PC-9 (cell line): ENCODE measurements around the gene ZNF766. TPM values are rescaled to one million over a fixed set of nuclear protein-coding genes. Genes with fewer than 3 reads are reported as not detected.
"Not testable (repeated sequence)": the region's sequence is repeated elsewhere in the genome, so short reads cannot be mapped to it uniquely, and the experiment has no call there.

Experiments
- BruUV-seq: library from RNA; stranded (reverse); fragments of 400-500 nt; replicated peaks from 2 replicates; lab custom pipeline; 2021; lab: Mats Ljungman, UMichigan
- CTCF ChIA-PET: fragments of 300-600 bp; sonication (Branson Sonifier 250); formaldehyde crosslinking; loops from one replicate; lab custom pipeline; 2022; ENCODE audit warnings: antibody characterized with exemption; lab: Charles Lee
- POLR2A ChIA-PET: fragments of 300-600 bp; sonication (Branson Sonifier 250); formaldehyde crosslinking; loops from one replicate; lab custom pipeline; 2022; ENCODE audit warnings: antibody characterized with exemption; ENCODE audit not compliant: unreplicated experiment; lab: Charles Lee
- DNase-seq, 2 experiments: peaks; one replicate each; pipeline versions ENCODE4 v3.0.0 to v3.0.0-alpha.2; 2015 to 2022; ENCODE audit warnings: mixed read lengths in 1 of 2
- H2AFZ ChIP-seq: fragments of 200-600 bp; sonication (generic); 2 replicates; pipeline ENCODE4 v1.8.1; 2017; ENCODE audit warnings: antibody characterized with exemption
- H3F3A ChIP-seq: fragments of 200-600 bp; sonication (generic); 2 replicates; pipeline ENCODE4 v1.8.1; 2017; ENCODE audit warnings: antibody characterized with exemption, mild to moderate bottlenecking, low read depth; ENCODE audit not compliant: insufficient read depth
- H3K27ac ChIP-seq: fragments of 200-600 bp; sonication (generic); 2 replicates; pipeline ENCODE4 v1.6.1; 2016; ENCODE audit warnings: mixed run types
- H3K27me3 ChIP-seq: fragments of 200-600 bp; sonication (generic); 2 replicates; pipeline ENCODE4 v1.6.1; 2016; ENCODE audit warnings: low read depth, mixed run types; ENCODE audit not compliant: insufficient read depth
- H3K36me3 ChIP-seq: fragments of 200-600 bp; sonication (generic); 2 replicates; pipeline ENCODE4 v1.6.1; 2016; ENCODE audit warnings: low read depth, mixed run types
- H3K4me1 ChIP-seq: fragments of 200-600 bp; sonication (generic); replicated peaks from 2 replicates; pipeline ENCODE4 v1.6.1; 2016; ENCODE audit warnings: mixed run types; ENCODE audit not compliant: insufficient read depth
- H3K4me2 ChIP-seq: fragments of 200-600 bp; sonication (generic); 2 replicates; pipeline ENCODE4 v1.6.1; 2017; ENCODE audit warnings: mixed run types
- H3K4me3 ChIP-seq: fragments of 200-600 bp; sonication (generic); 2 replicates; pipeline ENCODE4 v1.6.1; 2016; ENCODE audit warnings: mixed run types
- H3K79me2 ChIP-seq: fragments of 200-600 bp; sonication (generic); 2 replicates; pipeline ENCODE4 v1.6.1; 2017; ENCODE audit warnings: low read depth, mixed run types
- H3K9me2 ChIP-seq: fragments of 200-600 bp; sonication (generic); 2 replicates; pipeline ENCODE4 v1.8.1; 2017; ENCODE audit warnings: mild to moderate bottlenecking; ENCODE audit not compliant: insufficient read depth
- H3K9me3 ChIP-seq: fragments of 200-600 bp; sonication (generic); 2 replicates; pipeline ENCODE4 v1.8.1; 2016; ENCODE audit warnings: low read depth; ENCODE audit not compliant: insufficient read depth
- H4K20me1 ChIP-seq: fragments of 200-600 bp; sonication (generic); 2 replicates; pipeline ENCODE4 v1.8.1; 2017; ENCODE audit not compliant: insufficient read depth
- EZH2 ChIP-seq: fragments of 200-600 bp; sonication (generic); IDR thresholded peaks from 2 replicates; pipeline ENCODE4 v1.8.0; 2017; ENCODE audit warnings: antibody characterized with exemption, low read depth
- intact Hi-C: fragments of 100-400 bp; cut with micrococcal nuclease; formaldehyde crosslinking; loops from one replicate; pipeline ENCODE4 v1.10.0; 2022; ENCODE audit not compliant: unreplicated experiment
- total RNA-seq: library from RNA; stranded (reverse); gene quantifications from 2 replicates; pipeline ENCODE4 v1.2.3, GENCODE V29; 2021
- TF ChIP-seq, protein P1 (sequence below): fragments of 200-600 bp; sonication (generic); conservative IDR thresholded peaks from 2 replicates; pipeline ENCODE4 v1.6.1; 2017; ENCODE audit warnings: mixed run types, antibody characterized with exemption, mild to moderate bottlenecking, moderate library complexity

The ZNF766 gene
- total RNA-seq, 1 experiment from 2014 or later, result 18.3 TPM

DNA sequence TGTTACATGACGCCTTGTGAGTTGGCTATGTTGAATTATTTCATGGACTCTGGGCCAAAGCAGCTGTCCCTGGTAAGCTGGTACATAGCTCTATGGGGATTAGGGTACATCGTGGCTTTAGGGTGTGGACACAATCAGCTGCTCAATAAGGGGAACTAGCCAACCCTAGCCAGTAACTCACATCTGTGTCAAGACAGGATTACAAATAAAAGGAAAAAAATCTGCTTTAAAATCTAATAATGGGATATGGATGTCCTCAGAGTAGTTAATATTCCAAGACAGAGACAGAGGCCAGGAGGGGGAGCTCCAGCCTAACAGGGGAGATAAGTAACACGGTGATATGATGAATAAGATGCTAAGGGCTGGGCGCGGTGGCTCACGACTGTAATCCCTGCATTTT is 21.1 kb upstream of the ZNF766 start:
- no TSS peak for BruUV-seq
- Histone ChIP-seq H2AFZ (no peak overlapping the region), H3K4me2 (no peak overlapping the region), H3K9me3 (peaks cover 3% of the 10 kb centered on the region; the same call in 1 of the 2 replicates), H3K36me3 (no peaks in the 10 kb centered on the region), H3K9me2 (no peaks in the 10 kb centered on the region), H3K4me1 (no peaks in the 10 kb centered on the region), H3K79me2 (no peaks in the 10 kb centered on the region), H4K20me1 (no peaks in the 10 kb centered on the region), H3F3A (no peaks in the 10 kb centered on the region), H3K4me3 (no peak overlapping the region), H3K27me3 (peaks cover 29% of the 10 kb centered on the region; the same call in 1 of the 2 replicates), H3K27ac (no peak overlapping the region)
- CTCF ChIA-PET, result interaction anchor here (1.1 kb wide), 1 partner anchor 122 kb away, joined by 4 read pairs; the partner anchor contains the start of gene ZNF880
- TF ChIP-seq EZH2, result no peak
- TF ChIP-seq, protein P1, sequence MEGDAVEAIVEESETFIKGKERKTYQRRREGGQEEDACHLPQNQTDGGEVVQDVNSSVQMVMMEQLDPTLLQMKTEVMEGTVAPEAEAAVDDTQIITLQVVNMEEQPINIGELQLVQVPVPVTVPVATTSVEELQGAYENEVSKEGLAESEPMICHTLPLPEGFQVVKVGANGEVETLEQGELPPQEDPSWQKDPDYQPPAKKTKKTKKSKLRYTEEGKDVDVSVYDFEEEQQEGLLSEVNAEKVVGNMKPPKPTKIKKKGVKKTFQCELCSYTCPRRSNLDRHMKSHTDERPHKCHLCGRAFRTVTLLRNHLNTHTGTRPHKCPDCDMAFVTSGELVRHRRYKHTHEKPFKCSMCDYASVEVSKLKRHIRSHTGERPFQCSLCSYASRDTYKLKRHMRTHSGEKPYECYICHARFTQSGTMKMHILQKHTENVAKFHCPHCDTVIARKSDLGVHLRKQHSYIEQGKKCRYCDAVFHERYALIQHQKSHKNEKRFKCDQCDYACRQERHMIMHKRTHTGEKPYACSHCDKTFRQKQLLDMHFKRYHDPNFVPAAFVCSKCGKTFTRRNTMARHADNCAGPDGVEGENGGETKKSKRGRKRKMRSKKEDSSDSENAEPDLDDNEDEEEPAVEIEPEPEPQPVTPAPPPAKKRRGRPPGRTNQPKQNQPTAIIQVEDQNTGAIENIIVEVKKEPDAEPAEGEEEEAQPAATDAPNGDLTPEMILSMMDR, result peak; percentile 66
- DNase-seq, result peak; percentile 25 to 40
- intact Hi-C loops, result loop anchor here (5.0 kb wide), 1 partner anchor 499 kb away; no protein-coding TSS in a partner anchor
- POLR2A ChIA-PET, result interaction anchor here (0.6 kb wide), 1 partner anchor 230 kb away, joined by 3 read pairs; no protein-coding TSS in a partner anchor

GRCh38 chr19:52258426-52258825 is 11.0 kb upstream of the ZNF766 start:
- no peak overlapping the region for H3K4me3 ChIP-seq
- H3K4me2 ChIP-seq, result no peak overlapping the region
- no peak for DNase-seq
- H3K27ac ChIP-seq, result no peak overlapping the region
- POLR2A ChIA-PET, result no interaction called here
- no peaks in the 10 kb centered on the region for H3K79me2 ChIP-seq
- no TSS peak for BruUV-seq
- no peaks in the 10 kb centered on the region for H4K20me1 ChIP-seq
- no peaks in the 10 kb centered on the region for H3K4me1 ChIP-seq
- no peaks in the 10 kb centered on the region for H3F3A ChIP-seq
- H3K9me2 ChIP-seq, result no peaks in the 10 kb centered on the region
- peaks cover 7% of the 10 kb centered on the region; the same call in 1 of the 2 replicates for H3K9me3 ChIP-seq
- no peak overlapping the region for H2AFZ ChIP-seq
- peaks cover 24% of the 10 kb centered on the region; the same call in 1 of the 2 replicates for H3K27me3 ChIP-seq
- intact Hi-C loops, result no loop called here
- TF ChIP-seq EZH2, result no peak
- TF ChIP-seq, protein P1, result no peak
- H3K36me3 ChIP-seq, result no peaks in the 10 kb centered on the region
- CTCF ChIA-PET, result no interaction called here

DNA sequence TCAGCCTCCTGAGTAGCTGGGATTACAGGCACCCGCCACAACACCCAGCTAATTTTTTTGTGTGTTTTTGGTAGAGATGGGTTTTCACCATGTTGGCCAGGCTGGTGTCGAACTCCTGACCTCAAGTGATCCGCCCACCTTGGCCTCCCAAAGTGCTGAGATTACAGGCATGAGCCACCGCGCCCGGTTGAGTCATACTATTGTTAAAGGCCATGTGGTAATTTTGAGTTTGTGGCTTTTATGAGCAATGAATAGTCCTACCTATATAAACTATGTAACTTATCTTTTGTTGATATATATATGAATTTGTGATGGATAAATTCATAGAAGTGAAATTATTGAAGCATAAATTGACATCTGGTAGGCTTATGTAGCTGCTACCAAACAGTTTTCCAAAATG is 3.8 kb upstream of the ZNF766 start:
- H3K27ac ChIP-seq, H3K27me3 ChIP-seq, BruUV-seq, H3K4me2 ChIP-seq, H2AFZ ChIP-seq, H3K36me3 ChIP-seq, CTCF ChIA-PET, H4K20me1 ChIP-seq, DNase-seq, POLR2A ChIA-PET, H3K9me2 ChIP-seq, H3F3A ChIP-seq, H3K4me3 ChIP-seq, H3K4me1 ChIP-seq: not testable (repeated sequence)
- intact Hi-C loops, result loop anchor here (5.0 kb wide), 1 partner anchor 102 kb away; the partner anchor contains the start of gene ZNF880
- Histone ChIP-seq H3K79me2 (peaks cover 11% of the 10 kb centered on the region), H3K9me3 (peaks cover 17% of the 10 kb centered on the region; the same call in 1 of the 2 replicates)
